Hematopoietic multipotent progenitor cell (in vitro differentiated cells): ENCODE measurements around the gene ZNF814. TPM values are rescaled to one million over a fixed set of nuclear protein-coding genes. Genes with fewer than 3 reads are reported as not detected.
A peak's percentile ranks its signal among the peaks of the same experiment; 100 is the strongest.
"Not testable (repeated sequence)": the region's sequence is repeated elsewhere in the genome, so short reads cannot be mapped to it uniquely, and the experiment has no call there.

Experiments used
- DNase-seq, 3 donors: peaks; one replicate each; pipeline ENCODE4 v3.0.0-alpha.2; 2011 to 2015; ENCODE audit warnings: low read depth in 2 of 3, low spot score in 2 of 3
- total RNA-seq: library from RNA; depleted of rRNA; stranded (reverse); fragments of >200 nt; gene quantifications from one replicate; pipeline ENCODE4 v1.2.3, GENCODE V29; 2012

ZNF814 gene
- total RNA-seq, 1 donor: 26.7 TPM

- peak; percentile 61 to 91 (median 85) for DNase-seq
These were observed 69.2 kb downstream of the ZNF814 start for GRCh38 chr19:57819475-57820148.

- no peak for DNase-seq
These were observed 70.5 kb downstream of the ZNF814 start for GRCh38 chr19:57818378-57818777.

GRCh38 chr19:57817976-57818375 is 70.9 kb downstream of the ZNF814 start:
- no peak for DNase-seq

GRCh38 chr19:57816652-57817051 is 72.2 kb downstream of the ZNF814 start:
- peak in 1 of 3 donors; percentile 34 for DNase-seq

- no peak for DNase-seq
These were observed 73.4 kb downstream of the ZNF814 start for GRCh38 chr19:57815247-57816075.

GRCh38 chr19:57814505-57815246 is 74.2 kb downstream of the ZNF814 start, which contains the start of gene ZNF552:
Gene ZNF552 (minus strand): TSS chr19:57814913. CDS start chr19:57814743, 170 bp downstream.
- peak; percentile 60 to 91 (median 81) for DNase-seq

GRCh38 chr19:57813919-57814504 is 74.8 kb downstream of the ZNF814 start:
- no peak for DNase-seq

- DNase-seq: not testable (repeated sequence)
These were observed 75.6 kb downstream of the ZNF814 start for GRCh38 chr19:57812975-57813820.

GRCh38 chr19:57812226-57812625 is 76.6 kb downstream of the ZNF814 start:
- DNase-seq: no peak

- DNase-seq: not testable (repeated sequence)
These were observed 78.2 kb downstream of the ZNF814 start for GRCh38 chr19:57810410-57811295.

- DNase-seq: no peak
These were observed 81.3 kb downstream of the ZNF814 start for GRCh38 chr19:57807541-57807940.

- peak in 2 of 3 donors; percentile 62 to 72 for DNase-seq
These were observed 85.1 kb downstream of the ZNF814 start for GRCh38 chr19:57803594-57804325.

- DNase-seq: no peak
These were observed 85.6 kb downstream of the ZNF814 start for GRCh38 chr19:57803265-57803593.

- no peak for DNase-seq
These were observed 86.6 kb downstream of the ZNF814 start for GRCh38 chr19:57802269-57802668.

- DNase-seq: no peak
These were observed 88.1 kb downstream of the ZNF814 start for GRCh38 chr19:57800696-57801095.
